Activated CD8-positive, alpha-beta memory T cell treated with anti-CD3 and anti-CD28 coated beads, Interleukin-2, amount 50 U/mL, for 48 hours (primary cell): ENCODE measurements around the gene SYMPK.
A peak's percentile ranks its signal among the peaks of the same experiment; 100 is the strongest.

Experiments used
- DNase-seq: peaks from one replicate; pipeline ENCODE4 v3.0.0-alpha.2; 2020

SYMPK gene

DNA sequence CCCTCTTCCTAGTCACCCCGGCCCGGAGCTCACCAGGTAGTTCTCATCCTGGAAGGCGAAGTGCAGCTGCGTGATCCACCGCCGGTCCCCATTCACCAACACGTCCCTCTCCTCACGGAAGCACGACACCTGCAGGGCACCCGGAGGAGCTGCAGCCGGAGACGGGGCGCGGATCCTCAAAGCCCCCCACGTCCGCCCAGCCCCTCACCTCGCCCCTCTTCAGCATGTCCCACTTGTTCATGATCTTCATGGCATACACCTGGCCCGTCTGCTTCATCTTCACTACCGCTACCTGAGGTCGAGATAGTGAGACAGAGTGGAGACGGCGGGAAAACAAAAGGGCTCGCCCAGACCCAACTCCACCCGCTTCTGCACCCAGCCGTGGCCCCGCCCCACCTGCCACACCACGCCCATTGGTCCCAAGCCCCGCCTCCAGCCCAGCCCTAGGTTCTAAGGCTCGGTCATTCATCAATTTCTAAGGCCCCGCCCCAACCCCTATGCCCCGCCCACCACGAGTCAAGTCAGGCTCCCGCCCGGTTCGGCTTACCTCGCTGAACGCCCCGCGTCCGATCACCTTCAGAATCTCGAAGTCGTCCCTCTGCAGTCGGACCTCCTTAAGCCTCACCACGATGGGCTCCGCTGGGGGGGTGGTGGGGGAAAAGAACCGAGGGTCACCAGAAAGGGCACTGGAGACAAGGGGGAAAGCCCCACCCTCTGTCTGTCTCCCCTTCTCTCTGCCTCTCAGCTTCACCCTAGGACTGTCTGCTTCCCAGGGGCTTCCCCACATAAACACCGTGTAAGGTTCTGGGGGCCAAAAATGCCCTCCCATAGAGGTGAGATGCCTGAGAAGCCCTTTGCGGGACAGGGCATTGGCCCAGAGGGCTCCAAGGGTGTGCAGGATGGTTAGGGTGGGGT lies 83.5 kb downstream of the SYMPK start:
- DNase-seq, result peak; percentile 98

DNA sequence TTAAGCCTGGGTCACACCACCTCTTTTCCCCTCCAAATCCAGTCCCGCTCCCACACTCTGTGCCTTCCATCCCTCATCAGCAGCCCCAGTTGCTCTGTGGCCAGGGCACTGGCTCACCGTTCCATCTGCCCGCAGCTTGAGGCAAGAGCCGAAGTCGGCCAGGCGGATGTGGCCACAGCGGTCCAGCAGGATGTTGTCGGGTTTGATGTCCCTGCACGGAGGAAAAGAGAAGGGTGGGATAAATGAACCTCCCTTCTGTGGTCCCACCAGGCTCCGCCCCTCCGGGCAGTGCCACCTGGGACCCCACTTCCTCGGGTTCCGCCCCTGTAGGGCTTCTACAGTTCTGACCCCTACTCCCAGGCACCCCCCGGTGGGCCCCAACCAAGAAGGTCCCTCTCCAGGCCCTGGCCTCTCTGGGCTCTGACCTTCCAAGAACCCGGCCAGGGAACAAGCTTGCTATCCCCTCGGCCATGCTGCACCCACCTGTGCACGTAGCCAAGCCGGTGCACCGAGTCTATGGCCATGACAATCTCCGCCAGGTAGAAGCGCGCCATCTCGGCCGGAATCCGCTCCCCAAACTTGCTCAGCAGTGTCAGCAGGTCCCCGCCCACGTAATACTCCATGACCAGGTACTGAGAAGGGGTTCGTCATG lies 84.8 kb downstream of the SYMPK start:
- no peak for DNase-seq

DNA sequence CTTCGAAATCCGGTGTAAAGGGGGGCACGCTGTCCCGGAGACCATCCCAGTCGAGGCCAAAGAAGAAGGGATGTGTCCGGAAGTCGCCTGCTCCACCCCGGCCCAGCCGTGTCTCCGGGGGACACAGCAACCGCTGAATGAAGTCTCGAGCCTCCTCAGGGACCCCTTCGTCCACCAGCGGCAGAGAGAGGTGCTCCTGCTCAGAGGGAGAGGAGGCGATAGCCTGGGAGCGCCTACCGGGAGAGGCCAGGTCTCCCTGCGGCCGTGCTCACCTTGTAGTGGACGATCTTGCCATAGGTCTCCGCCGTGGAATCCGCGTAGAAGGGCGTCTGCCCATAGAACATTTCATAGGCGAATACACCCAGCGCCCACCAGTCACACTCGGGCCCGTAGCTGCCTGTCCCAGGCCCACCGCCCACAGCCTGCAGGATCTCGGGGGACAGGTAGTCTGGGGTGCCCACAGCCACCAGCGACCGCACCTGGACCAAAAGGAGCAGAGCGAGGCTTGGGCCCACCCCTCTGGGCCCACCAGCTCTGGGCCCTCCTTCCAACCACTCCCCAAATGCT lies 85.5 kb downstream of the SYMPK start:
- no peak for DNase-seq

DNA sequence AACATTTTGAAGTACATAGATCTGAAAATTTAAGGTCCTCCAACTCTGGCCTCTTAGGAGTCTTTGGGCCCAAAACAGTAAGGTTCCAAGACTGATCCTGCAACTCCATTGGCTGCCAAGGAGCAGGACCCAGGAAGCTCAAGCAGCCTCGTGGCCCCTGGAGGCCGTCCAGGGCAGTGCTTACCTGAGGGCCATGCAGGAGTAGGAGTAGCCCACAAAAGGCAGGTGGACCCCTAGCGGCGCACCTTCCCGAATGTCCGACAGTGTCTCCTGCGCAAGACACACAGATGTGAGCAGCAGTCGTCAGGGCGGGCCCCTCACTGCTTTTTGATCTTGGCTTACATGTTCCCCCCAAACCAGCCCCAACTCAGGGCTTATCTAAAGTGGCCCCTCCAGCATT lies 88.2 kb downstream of the SYMPK start:
- no peak for DNase-seq

DNA sequence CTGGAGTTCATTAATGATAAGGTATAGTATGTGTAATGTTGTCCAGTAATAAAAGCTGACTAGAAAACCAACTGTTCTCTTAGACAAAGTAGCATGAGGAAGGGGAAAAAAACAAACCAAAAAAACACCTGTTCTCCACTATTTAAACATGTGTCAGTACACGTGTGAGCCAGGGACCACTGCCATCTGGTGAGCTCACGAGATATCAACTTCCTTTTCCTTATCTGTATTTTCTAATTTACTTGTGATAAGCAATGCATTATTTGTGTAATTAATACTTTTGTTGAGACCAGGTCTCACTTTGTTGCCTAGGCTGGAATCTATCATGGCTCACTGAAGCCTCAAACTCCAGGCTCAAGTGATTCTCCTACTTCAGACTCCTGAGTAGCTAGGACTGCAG lies 89.6 kb downstream of the SYMPK start:
- no peak for DNase-seq

DNA sequence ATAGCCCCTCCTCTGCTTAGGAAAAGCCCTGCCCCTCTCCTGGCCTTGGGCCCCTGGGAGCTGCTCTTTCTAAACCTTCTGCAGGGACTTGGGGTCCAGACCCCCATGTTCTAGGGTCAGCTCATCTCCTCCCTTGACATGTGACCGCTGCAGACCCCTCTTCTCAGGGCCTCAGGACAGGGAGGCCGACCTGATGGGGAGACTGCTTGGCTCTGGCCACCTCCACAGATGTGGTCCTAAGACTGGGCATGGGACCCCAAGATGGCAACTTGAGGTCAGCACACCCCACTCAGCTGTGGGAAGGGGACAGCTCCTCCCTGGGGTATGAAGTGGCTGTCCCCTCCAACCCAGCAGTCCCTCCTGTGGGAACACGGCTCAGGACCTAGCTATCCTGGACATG lies 90.0 kb downstream of the SYMPK start:
- no peak for DNase-seq

DNA sequence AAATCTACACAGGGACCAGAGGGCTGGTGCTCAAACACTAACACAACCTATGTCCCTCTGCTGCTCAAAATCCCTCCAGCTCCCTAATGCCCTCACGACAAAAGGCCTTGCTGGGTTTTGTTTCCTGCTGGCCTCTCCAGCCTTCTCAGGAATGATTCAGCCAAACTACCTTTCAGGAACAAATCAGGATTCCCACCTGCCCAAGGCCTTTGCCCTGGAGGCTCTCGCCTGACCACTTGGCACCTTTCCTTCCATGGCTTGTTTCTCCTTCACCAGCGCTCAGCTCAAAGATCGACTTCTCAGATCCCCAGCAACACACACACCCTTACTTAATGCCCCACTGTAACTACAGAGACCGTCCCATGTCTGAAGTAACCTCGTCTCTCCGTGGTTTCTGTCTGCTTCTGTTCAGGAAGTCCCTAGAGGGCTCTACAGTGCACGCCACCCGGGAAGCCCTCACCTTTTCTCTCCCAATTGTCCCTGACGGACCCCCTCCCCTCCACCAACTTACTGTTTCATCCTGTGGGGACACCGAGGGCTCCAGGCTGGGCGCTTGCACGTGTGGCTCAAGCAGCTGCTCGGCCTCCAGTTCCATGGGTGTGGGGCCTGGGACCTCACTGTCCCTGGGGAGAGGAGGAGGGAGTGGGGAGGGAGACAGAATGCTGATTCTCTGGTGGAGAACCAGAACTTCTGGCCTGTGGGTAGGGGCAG lies 90.7 kb downstream of the SYMPK start:
- DNase-seq, result no peak

DNA sequence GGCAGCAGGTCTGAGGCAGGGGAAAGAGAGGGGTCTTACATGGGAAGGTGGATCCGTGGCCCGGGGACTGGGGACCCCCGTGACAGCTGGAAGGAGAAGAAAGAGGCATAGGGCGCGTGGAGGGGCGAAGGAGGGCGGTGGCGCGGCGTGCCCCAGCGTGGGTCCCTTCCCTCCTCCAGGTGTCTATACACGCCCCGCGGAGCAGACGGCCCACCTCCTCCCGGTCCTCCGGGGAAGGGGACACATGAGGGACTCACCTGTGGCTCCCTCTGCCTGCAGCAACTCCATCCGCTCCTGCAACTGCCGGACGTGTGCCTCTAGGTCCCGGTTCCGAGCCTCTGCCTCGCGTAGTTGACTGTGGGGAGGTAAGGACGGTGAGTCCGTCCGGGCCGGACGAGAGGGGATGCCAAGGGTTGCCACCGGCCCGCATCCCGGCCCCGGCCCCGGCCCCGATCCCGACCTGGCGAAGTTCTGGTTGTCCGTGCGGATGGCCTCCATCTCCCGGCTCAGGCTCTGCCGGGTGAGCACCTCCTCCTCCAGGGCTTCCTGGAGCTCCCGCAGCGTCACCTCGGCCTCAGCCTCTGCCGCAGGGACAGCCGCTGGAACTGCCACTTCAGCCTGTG lies 91.5 kb downstream of the SYMPK start:
- no peak for DNase-seq

DNA sequence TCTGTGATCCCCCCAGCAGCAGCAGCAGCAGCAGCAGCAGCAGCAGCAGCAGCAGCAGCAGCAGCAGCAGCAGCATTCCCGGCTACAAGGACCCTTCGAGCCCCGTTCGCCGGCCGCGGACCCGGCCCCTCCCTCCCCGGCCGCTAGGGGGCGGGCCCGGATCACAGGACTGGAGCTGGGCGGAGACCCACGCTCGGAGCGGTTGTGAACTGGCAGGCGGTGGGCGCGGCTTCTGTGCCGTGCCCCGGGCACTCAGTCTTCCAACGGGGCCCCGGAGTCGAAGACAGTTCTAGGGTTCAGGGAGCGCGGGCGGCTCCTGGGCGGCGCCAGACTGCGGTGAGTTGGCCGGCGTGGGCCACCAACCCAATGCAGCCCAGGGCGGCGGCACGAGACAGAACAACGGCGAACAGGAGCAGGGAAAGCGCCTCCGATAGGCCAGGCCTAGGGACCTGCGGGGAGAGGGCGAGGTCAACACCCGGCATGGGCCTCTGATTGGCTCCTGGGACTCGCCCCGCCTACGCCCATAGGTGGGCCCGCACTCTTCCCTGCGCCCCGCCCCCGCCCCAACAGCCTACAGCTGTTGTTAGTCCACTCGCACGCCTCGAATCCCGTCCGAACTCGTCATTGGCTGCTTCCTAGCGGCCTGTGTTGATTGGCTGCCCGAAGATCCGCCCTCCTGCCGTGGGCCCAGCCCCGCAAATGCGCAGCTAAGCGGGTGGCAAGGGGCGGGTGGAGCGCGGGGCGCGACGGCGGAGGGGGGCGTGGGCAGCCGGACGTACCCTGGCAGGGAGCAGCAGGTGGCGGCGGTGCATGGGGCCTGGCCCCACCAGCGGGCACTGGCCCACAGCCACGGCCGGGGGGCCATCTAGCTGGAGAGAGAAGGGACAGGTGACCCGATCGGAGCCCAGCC lies 92.5 kb downstream of the SYMPK start:
- DNase-seq, result peak; percentile 97

DNA sequence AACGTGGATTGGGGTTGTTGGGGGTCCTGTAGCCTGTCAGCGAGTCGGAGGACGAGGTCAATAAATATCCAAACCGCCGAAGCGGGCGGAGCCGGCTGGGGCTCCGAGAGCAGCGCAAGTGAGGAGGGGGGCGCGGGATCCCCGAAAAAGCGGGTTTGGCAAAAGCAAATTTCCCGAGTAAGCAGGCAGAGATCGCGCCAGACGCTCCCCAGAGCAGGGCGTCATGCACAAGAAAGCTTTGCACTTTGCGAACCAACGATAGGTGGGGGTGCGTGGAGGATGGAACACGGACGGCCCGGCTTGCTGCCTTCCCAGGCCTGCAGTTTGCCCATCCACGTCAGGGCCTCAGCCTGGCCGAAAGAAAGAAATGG lies 93.1 kb downstream of the SYMPK start:
- DNase-seq, result no peak

DNA sequence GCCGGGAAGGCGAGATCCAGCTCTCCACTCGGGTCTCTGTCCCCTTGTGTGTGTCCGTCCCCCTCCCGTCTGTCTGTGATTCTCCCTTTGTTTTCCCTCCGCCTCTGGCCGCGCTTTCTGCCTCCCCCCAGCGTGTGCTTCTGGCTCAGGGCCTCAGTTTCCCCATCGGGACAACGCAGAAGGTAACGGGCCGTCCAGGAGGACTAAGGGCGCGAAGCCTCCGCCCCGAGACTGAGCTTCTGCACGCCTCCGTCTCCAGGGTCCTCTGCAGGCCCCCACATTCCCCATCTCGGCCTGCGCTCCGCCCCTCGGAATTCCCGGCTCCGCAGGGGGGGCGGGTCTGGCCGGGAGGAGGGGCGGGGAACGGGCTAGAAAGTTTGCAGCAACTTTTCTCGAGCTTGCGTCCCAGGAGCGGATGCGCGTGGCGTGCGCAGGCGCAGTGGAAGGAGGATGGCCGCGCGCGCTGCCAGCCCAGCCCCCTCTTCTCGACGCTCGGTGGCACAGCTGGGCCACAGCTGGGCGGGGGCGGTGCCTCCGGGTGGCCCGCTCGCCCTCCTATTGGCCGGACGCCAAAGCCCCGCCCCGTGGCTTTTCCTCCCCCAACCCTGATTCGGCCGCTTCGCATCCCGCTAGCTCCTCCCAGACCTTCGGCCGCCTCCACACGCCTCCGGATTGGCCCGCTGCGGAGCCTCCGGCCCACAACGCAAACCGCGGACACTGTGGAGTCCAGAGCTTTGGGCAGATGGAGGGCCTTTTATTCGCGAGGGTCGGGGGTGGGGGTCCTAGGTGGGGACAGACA lies 93.8 kb downstream of the SYMPK start, which contains the start of gene SIX5:
SIX5 (minus strand) TSS at position 269 of the 799 bp plus-strand sequence. CDS start 408 bp downstream, outside the sequence.
- peak; percentile 99 for DNase-seq

DNA sequence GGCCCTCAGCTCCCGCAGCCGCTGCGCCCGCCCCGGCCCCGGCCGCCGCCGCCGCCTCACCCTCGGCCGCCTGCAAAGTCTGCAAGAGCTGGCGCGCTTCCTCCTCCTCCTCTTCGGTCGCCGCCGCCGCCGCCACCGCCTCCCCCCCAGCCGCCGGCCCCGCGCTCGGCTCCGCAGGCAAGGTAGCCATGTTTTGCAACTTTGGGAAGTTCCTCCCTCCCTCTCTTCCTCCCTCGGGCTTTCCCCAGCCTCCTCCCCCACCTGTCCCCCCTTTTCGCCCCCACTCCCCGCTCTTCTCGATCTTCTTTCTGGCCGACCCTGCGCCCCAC lies 94.3 kb downstream of the SYMPK start:
- DNase-seq, result no peak

DNA sequence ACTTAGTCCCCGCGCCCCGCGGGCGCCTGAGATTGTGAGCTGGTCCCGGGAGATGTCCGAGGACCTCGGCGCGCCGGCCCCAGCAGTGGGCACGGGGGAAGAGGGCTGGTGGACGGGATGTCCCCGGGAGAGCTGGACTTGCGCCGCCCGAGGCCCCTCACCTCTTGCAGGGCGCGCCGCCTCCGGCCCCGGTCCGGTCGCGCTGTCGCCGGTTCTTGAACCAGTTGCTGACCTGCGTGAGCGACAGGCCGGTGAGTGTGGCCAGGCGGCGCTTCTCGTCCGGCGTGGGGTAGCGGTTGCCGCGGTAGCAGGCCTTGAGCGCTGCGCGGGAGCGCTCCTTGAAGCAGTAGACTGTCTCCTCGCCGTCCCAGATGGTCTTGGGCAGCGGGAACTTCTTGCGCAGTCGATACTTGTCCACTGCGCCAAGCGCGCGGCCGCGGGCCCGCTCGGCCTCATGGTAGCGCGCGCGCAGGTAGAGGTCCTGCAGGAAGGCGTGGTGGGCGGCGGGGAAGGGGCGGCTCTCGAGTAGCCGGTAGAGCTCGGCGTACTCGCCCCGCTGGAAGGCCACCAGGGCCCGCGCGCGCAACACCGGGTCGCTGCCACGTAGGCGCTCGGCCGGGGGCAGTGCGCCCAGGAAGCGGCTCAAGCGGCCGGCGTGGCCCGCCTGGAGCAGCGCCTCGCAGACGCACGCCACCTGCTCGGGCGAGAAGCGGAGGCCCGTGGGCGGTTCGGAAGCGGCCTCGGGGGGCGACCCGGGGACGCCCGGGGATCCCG lies 94.9 kb downstream of the SYMPK start:
- DNase-seq, result peak; percentile 77

DNA sequence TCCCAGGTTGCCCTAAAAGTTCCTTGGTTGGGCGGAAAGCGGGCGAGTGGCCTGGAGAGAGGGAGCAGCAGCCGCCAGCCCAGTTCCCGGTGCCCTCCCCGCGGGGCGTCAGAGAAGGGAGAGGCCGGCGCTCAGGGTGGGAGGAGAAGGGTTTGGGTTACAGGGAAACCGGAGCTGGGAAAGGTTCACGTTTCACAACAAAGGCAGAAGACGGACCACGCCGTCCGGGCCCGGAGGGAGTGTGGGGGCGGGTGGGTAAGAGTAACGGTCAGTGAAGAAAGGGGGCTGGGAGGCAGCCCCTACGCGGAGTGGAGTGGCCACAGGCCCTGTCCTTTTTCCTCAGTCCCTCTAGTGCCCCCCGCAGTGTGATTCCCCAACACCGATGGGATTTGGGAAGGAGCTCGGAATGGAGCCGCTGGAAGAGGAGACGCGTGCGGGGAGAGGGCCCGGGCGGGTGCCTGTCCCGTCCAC lies 95.5 kb downstream of the SYMPK start:
- DNase-seq, result no peak

DNA sequence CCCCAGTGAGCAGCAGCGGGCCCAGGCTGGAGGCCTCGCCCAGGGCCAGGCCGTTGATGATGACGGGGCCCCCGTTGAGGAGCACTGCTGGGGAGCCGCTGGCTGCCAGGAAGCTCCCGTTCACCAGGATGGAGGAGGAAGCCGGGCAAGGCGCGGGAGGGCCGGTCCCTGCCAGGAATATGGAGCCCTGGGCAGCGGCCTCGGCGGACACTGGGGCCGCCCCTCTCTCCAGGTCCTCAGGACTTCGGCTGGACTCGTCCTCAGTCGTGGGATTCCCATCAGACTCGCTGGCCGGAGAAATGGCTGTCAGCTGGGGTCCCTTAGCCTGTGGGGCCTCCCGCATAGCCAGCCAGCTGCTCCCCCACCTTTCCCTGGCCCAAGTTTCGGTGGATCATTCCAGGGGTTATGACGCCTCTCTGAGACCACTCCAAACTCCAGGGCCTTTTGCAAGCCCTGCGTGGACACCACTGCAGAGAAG lies 96.0 kb downstream of the SYMPK start:
- DNase-seq, result no peak

DNA sequence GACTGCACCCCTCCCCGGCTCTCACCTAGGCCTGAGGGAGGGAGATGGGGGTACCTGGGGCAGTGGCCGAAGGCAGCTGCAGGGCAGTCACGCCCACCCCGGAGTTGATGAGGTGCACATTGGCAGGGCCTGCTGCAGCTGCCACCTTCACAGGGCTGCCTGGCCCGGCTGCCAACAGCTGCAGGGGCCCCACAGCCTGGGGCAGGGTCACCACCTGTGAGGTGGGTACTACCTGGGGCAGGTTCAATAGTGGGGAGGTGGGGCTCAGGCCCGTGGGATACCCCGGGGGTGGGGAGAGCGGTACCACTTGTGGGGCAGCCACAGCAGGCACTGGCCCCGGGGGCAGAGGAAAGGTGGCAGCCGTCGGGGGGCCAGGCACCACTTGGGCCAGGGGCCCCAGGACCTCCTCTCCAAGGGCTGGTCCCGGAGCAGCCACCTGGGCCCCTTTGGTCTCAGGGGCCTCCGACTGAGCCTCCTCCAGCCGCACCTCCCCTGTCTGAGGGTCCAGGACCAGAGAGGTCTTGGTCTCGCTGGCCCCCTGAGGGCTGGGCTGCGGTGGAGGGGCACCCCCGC lies 96.6 kb downstream of the SYMPK start:
- DNase-seq, result no peak

DNA sequence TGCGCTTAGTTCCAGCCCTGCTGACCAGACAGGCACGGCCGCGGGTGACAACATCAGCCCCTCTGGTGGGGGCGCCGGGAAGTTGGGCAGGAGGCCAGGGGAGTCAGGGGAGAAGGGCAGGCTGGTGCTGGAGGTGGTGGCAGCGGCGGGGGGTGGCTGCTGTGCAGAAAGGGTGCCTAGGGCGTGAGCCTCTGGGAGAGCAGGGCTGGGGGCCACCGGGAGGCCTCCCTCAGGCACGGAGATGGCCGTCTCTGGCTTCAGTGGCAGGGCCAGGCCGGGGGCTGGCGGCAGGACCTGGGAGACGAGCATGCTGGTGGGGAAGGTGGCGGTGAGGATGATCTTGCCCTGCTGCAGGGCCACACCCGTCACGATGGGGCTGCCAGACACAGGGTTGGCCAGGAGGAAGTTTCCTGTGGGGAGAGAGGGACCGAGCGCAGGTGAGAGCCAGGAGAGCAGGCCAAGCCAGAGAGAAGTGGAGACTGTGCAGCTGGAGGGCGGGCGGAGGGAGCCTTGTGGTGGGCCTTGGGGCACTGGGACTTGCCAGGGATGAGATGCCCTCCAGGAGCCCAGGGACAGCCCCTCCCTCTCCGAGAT lies 97.1 kb downstream of the SYMPK start:
- DNase-seq, result no peak
